Keratinocyte (primary cell): ENCODE measurements around the gene VWC2L.

Experiments used
- CTCF ChIP-seq, 3 experiments: IDR thresholded peaks in 1 of 3; conservative IDR thresholded peaks in 1 of 3; optimal IDR thresholded peaks in 1 of 3; 2 replicates in 2 of 3; 3 replicates in 1 of 3; pipeline versions ENCODE3 to v1.5.1; 2011; ENCODE audit warnings: low read length in 3 of 3, mild to moderate bottlenecking in 3 of 3, moderate library complexity in 2 of 3, control low read depth in 1 of 3, inconsistent platforms in 1 of 3; ENCODE audit not compliant: insufficient read depth in 2 of 3; ENCODE audit errors: extremely low read depth in 1 of 3
- EZH2 ChIP-seq: IDR thresholded peaks from one replicate; pipeline ENCODE4 v1.6.1; 2012; ENCODE audit warnings: inconsistent platforms, mild to moderate bottlenecking, low read length, moderate library complexity

GRCh38 chr2:214367171-214367570, 43.7 kb upstream of the VWC2L start:
- no peak for TF ChIP-seq CTCF (optimal IDR thresholded peaks at IDR 0.05 in 1 of 3, IDR thresholded peaks at IDR 0.05 in 1 of 3, conservative IDR thresholded peaks at IDR 0.05 in 1 of 3; ENCODE audit: extremely low read depth in 1 of 3, insufficient read depth in 2 of 3, low read length in 3 of 3)
- TF ChIP-seq EZH2 = no peak
